ENCODE measurements around the gene FRMD3.

The FRMD3 gene

DNA sequence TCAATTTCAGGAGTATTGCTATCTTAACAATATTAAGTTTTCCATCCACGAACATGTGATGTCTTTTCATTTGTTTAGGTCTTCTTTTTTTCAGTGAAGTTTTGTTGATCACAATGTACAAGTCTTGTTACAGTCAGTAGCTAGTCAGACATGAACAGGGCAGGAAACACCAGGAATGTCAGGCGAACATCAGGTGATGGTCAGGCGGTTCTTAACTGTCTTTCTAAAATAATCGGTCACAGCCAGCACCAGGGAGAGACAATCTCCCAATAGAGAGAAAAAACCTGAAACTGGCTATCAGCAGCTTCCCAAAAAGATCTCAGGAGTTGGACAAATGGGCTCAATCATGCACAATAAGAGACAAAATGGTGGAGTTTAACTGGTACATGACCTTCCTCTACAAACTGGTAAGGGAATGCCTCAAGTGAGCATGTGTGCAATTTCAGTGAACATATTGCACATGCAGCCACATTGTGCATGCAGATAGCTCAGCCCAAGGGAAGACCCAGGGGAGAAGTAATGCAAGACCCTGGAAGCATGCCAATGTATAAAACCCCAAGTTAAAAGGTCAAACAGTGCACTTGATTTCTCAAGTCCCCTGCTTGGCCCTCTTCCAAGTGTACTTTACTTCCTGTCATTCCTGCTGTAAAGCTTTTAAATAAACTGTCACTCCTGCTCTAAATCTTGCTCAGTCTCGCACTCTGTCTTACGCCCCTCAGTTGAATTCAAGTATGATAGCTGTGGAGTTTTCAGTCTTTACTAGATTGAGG lies 299.1 kb downstream of the FRMD3 start:
- no peak for DNase-seq

DNA sequence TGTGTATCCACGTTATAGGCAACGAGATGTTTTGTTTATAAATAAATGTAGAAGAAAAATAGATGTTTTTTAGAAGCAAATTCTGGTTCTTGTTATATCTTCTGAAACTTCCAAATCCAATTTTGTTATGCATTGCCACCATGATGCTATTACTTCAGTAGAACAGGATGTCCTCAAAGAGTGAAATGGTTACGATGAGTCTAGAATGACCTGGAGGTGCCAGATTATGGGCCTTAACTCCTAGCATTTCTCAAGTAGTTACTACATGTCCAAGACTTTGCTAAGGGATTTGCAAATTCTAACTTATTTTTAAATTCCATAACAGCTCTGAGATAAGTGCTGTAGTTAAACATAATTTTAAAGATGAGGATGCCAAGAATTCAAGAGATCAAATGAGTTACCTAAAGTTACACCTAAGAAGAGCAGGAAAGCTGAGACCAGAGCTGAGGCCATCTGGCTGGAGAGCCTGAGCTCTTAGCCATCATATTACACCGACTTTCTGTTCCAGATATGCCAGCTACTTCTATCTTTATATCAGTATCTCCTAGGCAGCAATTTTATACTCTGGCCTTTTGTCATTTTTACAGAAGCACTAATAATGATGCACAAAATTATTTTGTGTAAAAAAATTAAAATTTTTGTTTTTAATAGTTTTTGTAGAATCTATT lies 302.0 kb downstream of the FRMD3 start:
- no peak for DNase-seq

DNA sequence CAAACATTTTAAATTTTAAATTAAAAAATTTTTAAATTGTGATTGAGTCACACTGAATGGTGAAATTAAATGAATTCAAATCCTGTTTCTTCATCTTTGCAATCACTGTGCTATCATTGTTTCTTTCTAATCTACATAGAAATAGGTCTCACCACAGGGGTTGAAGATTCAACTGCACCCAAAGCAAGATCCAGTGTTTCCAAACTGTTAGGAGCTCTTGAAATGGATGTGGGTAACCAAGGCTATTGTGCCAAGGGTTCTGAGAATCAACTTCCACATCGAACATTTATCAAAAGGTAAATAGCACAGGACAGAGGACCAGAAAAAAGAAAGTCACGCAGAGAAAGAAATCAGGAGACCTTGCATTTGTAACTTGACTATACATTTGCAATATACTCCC lies 302.7 kb downstream of the FRMD3 start:
- DNase-seq, result no peak

DNA sequence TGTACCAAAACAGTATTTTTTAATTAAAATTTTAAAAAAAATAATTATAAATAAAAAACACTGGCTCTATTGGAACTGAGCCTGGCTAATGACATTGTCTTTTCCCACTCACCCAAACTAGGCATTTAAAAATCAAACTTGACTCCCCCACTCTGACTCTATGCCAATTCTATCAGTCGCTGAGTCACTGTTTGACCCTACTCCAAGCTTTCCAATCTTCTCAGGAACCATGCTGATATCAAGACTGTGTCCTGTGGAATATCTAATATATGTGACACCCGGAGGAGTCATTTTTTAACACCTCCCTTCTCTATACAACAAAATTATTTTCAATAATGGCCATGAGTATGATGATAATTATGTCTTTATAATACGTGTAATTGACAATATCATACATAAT lies 303.7 kb downstream of the FRMD3 start:
- no peak for DNase-seq

DNA sequence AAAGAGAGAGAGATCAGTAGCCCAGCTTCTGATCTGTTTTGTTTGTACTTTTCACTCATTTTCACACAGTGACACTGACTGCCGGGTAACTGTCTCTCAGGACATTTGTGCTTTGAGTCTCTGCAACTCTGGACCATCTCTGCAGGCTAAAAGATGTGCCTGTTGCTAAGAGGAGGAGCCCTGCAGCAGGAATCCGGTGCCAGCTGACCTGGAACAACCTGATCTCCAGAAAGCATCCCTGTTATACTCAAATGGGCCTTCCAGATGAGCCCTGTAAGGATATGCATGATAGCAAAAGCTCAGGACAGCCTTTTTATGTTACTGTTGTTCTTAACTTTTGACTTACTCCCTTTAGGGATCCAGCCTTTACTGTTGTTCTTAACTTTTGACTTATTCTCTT lies 304.6 kb downstream of the FRMD3 start:
- no peak for DNase-seq

DNA sequence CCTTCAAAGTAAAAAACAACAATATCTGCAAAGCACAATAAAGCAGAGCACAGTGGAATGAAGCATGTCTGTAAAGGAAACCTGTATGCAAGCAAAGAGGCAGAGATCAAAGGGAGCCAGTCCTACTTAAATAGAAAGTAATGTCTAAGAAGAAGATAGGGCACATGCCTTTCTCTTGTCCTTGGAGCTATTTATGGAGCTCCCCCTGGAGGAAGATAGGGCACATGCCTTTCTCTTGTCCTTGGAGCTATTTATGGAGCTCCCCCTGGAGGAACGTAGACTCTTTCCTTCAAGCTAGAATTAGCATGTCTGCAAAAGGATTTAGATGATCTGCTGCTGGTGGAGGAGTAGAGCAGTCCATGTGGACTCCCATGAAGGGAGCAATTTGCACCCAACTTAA lies 307.2 kb downstream of the FRMD3 start:
- no peak for DNase-seq

DNA sequence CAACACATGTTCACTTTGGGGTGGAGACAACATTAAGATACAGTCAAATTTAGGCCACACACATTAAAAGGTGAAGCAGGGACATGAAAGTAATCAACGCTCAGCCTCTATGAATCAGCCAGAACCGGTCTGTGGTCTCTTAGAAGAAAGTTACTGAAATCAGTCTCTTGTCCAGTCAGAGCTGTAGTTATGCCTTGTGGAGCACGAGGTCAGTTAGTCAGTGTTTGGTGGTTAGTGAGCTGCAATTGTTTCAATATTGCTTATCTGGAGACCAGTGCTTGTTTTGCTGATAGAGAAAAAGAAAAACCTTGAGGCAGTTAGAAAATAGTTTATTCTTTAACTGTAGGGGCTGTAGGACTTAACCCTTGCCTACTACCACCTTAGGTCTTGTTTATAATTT lies 317.5 kb downstream of the FRMD3 start:
- no peak for DNase-seq

DNA sequence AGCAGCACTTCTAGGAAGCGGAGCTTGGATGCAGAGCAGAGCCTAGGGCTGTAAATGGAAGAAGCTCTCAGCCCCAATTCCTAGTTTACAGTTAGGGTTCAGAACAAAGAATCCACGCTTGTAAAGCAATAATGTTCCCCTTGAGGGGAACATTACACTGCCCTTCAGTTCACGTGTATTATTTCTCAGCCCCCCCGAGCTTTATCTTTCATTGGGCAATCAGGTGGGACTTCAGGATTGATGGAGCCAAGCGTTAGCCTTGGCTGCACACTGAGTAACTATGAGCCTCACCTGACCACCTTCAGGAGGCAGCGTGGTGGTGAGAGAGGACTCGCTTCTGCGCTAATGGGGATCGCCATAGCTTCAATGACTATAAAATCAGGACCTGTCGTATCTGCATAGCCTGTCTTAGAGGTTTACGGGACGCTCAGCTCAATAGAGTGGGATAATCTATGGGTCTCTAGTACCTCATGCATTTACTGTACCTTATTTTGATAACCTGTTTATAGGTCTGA lies 318.2 kb downstream of the FRMD3 start:
- no peak for DNase-seq

DNA sequence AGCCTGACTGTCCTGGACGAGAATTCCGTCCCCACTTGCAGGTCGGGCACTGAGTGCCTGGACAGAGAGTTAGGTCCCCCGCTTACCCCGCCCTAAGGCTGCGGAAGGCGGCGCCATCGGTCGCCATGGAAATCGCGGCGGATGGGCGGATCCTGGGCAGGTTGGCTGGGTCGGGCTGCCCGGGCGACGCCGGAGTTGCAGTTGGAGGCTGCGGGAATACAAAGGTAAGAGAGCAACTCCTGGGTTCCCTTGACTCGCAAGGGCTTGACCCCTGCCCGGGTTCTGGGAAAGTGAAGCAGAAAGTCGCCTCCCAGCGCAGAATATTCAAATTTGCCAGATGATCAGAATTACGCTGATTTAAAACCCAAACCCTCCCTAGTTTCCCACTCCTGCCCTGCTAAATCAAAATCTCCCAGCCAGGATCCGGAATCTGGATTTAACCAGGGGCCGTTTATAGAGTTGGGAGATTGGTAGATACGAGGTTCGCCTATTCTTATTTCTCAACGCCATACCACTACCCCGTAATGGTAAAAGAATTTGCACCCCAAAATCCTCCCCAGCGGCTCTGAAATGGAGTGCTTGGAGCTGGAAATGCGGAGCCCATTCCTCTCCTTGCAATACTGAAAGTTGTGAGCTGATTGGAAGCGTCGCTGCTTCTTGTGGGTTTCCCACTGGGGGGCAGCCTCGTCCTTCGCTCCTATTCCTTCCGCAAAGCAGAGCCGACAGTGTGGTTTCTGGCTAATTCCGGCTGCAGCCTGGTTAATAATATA lies 318.9 kb downstream of the FRMD3 start:
- DNase-seq, result peak in 45 of 51 donors; percentile 9 to 88 (median 53)

DNA sequence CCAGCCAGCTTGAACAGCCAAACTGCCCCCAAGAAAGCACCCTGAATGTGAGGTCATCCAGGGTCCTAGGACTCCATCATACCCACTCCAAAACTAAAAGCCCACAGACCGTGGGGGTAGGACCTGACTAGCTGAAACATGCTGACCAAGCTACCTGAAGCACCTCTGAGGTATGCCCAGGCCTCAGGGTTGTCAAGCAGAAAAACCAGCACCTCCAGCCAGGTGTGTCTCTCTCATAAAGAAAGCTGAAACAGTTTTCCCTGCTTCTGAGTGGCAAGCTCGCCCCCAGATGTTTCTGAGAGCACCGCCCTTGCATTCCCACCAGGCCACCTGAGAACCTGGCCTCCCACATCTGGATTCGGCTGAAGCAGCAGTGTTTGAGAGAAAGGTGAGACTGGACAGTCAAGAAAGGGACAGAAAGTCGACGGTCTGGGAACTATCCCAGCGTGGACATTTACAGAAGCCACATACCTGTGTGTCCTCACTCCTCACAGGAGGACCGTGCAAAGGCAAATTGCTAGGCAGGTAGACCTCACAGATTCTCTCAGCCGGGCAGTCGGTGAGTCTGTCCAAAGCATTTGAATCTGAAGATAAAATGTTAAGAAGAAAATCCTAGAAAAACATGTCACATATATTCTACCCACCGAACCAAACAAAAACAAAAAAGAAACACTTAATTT lies 319.6 kb downstream of the FRMD3 start:
- no peak for DNase-seq

DNA sequence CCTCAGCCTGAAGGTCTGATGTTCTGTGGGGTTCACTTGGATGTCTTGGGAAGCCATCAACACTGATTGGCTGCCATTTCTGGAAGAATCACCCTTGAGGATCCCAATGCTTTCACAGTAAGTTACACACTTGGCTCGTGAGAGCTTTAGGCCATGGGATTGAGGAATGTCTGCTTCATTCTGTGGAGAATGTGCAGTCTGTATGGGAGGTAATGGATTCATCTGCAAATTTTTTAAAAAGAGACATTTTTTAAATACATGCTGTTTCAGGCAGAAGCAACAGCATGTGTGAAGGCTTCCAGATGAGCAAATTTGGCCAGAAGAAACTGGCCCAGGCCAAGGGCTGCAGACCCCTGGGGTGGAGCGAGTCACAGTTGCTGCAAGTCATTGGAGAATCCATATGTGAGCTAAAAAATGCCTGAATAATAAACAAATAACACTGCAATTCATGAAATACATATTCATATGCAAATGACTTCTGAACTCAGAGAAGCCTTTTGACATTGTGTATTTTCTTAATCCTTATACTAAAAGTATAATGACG lies 328.9 kb downstream of the FRMD3 start:
- no peak for DNase-seq

DNA sequence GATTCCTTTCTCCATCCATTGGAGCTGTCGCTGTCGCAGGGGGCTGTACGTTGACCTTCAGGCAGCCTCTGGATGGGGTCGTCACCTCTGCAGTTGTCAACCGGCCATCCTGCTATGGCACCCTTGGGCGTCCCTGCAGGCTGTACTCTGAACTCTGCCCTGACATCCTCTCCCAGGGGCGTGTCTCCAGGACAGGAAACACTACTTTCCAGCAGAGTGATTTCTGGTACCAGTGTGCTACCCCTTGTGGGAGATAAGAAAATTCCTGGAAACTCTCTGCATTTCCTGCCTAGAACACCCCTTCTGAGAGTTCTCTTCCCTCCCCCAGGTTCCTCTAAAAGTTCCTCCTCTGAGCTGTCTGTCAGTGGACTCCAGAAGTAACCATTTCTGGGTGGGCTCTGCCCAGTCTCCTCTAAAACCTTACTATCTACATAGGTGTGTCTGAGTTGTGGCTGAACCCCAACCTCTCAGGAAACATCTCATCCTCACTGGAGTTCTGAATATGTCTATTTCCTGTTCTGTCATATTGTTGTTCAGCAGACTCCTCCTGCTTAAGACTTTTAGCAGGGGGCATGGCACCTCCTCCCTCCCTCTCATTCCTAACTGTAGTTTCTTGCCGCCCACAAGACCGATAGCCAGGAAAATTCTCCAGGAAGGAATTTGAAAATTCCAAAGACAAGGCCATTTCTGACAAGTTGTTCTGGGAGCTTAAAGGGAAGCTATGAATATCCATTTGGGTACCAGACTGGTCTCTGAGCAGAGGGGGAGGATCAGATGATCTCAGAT lies 329.9 kb downstream of the FRMD3 start:
- DNase-seq, result no peak

DNA sequence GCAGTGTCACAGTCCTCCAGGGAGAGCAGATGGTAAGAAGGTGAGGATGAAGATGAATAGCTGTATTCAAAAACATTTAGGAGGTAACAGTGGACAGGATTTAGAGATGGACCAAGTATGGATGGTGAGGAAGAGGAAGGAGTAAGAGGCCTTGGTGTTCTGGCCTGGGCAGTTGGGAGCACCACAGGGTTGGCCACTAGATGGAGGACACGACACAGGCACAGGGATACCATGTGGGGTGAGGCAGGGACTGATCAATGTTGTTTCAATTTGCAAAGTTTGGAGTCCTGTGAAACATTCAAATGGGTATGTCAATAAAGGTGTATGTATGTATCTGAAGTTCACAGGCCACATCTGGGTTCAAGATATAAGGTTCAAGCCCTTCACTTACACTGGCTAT lies 334.2 kb downstream of the FRMD3 start:
- no peak for DNase-seq

DNA sequence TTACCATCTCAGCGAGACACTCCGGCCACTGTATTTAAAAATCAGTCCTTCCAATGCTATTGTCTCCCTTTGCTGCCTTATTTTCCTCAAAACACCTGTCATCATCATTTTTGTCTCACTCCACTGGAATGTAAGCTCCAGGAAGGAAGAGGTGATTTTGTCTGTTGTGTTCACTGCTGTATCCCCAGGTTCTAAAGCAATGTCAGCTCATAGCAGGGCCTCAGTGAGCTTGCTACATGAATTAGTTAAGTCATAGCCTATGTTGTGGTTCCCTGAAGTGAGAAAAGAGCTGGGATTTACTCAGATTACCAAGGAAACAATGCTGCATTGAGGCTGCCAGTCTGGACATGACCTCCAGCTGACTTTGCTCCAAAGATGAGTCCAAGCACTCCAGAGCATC lies 337.7 kb downstream of the FRMD3 start:
- no peak for DNase-seq

DNA sequence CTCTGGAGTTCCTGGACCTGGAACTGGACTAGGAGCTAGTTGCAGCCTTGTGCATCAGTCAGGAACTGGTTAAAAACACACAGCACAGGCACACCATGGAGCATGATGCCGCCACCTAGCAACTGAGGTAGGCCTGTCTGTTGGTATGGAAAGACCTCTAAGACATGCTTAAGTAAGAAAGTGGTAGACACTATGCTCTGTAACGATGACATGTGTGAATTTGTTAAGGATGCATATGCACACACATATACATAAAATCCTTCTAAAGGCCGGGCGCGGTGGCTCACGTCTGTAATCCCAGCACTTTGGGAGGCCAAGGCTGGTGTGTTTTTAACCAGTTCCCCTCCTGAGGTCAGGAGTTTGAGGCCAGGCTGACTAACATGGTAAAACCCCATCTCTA lies 338.4 kb downstream of the FRMD3 start:
- no peak for DNase-seq

DNA sequence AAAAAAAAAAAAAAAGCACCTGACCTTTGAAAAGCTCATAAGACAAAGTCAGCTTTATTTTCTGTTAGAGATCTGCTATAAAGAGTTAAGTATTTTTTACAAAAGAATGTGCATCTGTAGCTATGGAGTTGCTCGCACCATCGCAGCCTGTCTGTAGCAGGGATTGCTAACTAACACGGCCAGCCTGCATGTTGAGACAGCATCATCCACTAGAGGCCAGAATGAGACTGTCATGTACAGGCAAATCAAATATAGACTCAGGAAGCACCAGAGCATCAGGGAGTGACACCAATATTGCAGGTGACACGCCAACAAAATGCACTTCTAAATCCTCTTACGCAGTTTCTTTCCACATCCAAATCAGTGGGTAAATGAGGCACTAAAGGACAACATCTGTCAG lies 339.0 kb downstream of the FRMD3 start:
- peak in 34 of 51 donors; percentile 2 to 70 (median 30) for DNase-seq

DNA sequence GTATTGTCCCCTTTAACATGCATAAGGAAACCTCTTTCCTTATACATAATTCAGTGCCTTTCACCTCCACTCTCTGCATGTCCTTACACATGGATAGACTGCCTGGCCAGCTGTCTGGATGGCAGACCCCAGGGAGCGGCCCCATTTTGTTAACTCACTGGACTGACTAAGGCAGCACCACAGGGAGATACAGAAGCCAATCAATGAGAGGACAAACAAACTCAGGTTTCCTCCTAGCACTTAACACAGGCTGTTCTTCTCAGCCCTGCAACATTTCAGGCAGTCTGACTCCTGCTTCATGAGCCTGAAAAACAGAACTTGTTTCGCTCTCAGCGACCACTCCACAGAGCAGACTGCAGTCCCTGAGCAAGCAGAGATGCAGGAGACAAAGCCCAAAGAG lies 339.8 kb downstream of the FRMD3 start:
- no peak for DNase-seq

DNA sequence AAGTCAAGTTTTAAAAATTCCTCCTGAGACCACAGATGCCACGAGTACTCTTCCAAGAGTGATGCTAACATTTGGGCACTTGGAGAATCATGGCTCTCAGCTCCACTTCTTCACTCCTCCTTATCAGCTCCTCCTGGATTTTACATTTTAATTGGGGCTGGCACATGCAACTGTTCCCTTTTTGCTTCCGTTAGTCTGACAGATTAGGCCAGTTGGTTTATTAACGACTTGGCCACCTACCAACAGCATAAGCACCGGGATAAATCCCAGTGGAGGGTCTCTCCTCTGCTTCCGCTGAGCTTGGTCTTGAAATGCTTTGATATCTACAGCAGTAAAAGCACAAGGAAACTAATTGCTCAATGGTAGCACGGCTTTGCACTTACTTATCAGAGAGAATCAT lies 340.6 kb downstream of the FRMD3 start:
- no peak for DNase-seq

DNA sequence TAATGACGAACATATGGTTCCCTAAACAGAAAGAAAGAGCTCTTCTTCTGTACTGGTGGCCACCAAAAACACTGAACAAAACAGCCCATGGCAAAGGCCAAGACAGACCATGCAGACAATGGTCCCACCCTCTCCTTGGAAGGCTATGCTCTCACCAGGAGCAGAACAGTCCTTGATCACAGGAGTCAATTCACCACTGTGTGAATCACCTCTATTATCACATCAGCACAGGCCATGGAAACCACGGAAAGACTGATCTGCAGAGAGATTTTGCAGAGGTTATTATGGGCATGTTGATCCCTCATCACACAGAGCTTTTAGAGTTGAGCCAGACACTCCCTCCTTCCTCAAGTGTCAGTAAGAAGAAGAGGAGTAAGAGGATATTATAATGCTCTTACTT lies 341.3 kb downstream of the FRMD3 start:
- no peak for DNase-seq
